Fibroblast of lung (primary cell): ENCODE data around the gene PDIA2. TPM values are rescaled to one million over a fixed set of nuclear protein-coding genes. Genes with fewer than 3 reads are reported as not detected.
"Not testable (repeated sequence)": the region's sequence is repeated elsewhere in the genome, so short reads cannot be mapped to it uniquely, and the experiment has no call there.

Source experiments
- DNase-seq, 2 donors: peaks; one replicate each; pipeline versions ENCODE4 v3.0.0 to v3.0.0-alpha.2; 2010; ENCODE audit warnings: low read depth in 2 of 2
- H2AFZ ChIP-seq: 2 replicates; pipeline ENCODE4 v1.5.1; 2012; ENCODE audit warnings: low read length, control low read depth, inconsistent platforms
- H3K27ac ChIP-seq: 2 replicates; pipeline ENCODE4 v1.5.1; 2011; ENCODE audit warnings: low read length, control low read depth; ENCODE audit not compliant: insufficient read depth
- H3K27me3 ChIP-seq: 2 replicates; pipeline ENCODE4 v1.5.1; 2011; ENCODE audit warnings: mild to moderate bottlenecking, low read length; ENCODE audit not compliant: control insufficient read depth, insufficient read depth
- H3K36me3 ChIP-seq: 2 replicates; pipeline ENCODE4 v1.5.1; 2011; ENCODE audit warnings: low read length; ENCODE audit not compliant: control insufficient read depth, insufficient read depth
- H3K4me1 ChIP-seq: 2 replicates; pipeline ENCODE4 v1.5.1; 2011; ENCODE audit warnings: low read length; ENCODE audit not compliant: control insufficient read depth, insufficient read depth; ENCODE audit errors: extremely low read depth
- H3K4me2 ChIP-seq: 2 replicates; pipeline ENCODE4 v1.5.1; 2011; ENCODE audit warnings: low read length, control low read depth; ENCODE audit not compliant: insufficient read depth; ENCODE audit errors: extremely low read depth
- H3K4me3 ChIP-seq, 4 experiments: fragments of 200-600 bp in 1 of 4; sonication (generic) in 1 of 4; replicated peaks in 1 of 4; 2 replicates each; pipeline ENCODE4 v1.5.1; 2011 to 2016; ENCODE audit warnings: low read length in 4 of 4, low read depth in 3 of 4, mild to moderate bottlenecking in 3 of 4, control low read depth in 2 of 4, inconsistent platforms in 1 of 4, mixed read lengths in 1 of 4; ENCODE audit not compliant: insufficient read depth in 1 of 4; ENCODE audit errors: control extremely low read depth in 1 of 4
- H3K79me2 ChIP-seq: 2 replicates; pipeline ENCODE4 v1.5.1; 2012; ENCODE audit warnings: mild to moderate bottlenecking, low read length, inconsistent platforms; ENCODE audit not compliant: control insufficient read depth, insufficient read depth
- H3K9ac ChIP-seq: 2 replicates; pipeline ENCODE4 v1.5.1; 2011; ENCODE audit warnings: mild to moderate bottlenecking, low read length, control low read depth; ENCODE audit not compliant: insufficient read depth
- H3K9me3 ChIP-seq: 2 replicates; pipeline ENCODE4 v1.5.1; 2012; ENCODE audit warnings: low read depth, low read length; ENCODE audit not compliant: control insufficient read depth, insufficient read depth
- H4K20me1 ChIP-seq: 2 replicates; pipeline ENCODE4 v1.5.1; 2011; ENCODE audit warnings: low read length; ENCODE audit not compliant: control insufficient read depth, insufficient read depth; ENCODE audit errors: extremely low read depth
- CTCF ChIP-seq, 2 donors: IDR thresholded peaks in 1 of 2; conservative IDR thresholded peaks in 1 of 2; 1 replicate in 1 of 2; 2 replicates in 1 of 2; pipeline ENCODE4 v1.5.1; 2011 to 2012; ENCODE audit warnings: low read length in 2 of 2, control low read depth in 1 of 2, inconsistent platforms in 1 of 2, low read depth in 1 of 2, mild to moderate bottlenecking in 1 of 2
- EZH2 ChIP-seq: IDR thresholded peaks from 2 replicates; pipeline ENCODE4 v1.5.1; 2012; ENCODE audit warnings: low read length, control low read depth, mild to moderate bottlenecking; ENCODE audit errors: missing control alignments
- polyA plus RNA-seq, 2 donors: library from polyadenylated mRNA; depleted of rRNA in 1 of 2; stranded (reverse) in 1 of 2; unstranded in 1 of 2; fragments of >200 nt; gene quantifications; 2 replicates each; pipeline ENCODE4 v1.2.1, GENCODE V29; 2011 to 2012; ENCODE audit warnings: missing spikeins in 1 of 2
- total RNA-seq: library from RNA; depleted of rRNA; stranded (reverse); fragments of >200 nt; gene quantifications from 2 replicates; pipeline ENCODE4 v1.2.1, GENCODE V29; 2014

The PDIA2 gene
- total and polyA plus RNA-seq, 2 donors (not counting 1 experiment from before 2014, with no cell fraction given), result 0.06 to 0.33 TPM

DNA sequence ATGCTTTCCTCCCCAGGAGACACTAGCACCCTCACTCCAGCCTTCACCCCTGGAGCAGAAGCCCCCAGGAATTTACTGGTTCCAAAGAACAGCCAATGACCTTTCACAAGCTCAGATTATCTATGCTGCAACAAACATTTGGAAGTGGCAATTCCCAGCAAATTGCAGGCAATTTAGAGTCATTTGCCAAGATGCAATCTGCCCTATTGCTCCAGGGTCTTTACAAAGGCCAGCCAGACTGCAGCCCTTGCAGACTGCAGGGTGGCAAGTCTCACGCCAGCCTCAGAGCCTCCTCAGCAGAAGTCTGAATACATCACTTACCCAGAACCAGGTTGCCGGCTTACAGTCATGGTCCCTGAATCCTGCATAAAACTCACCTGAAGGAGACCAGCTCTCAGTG is 47.8 kb downstream of the PDIA2 start:
- Histone ChIP-seq H4K20me1 (no peaks in the 10 kb centered on the region), H3K4me2 (peak overlapping the region; percentile 85), H3K27me3 (no peaks in the 10 kb centered on the region), H3K27ac (peak overlapping the region; percentile 84), H3K9me3 (no peaks in the 10 kb centered on the region), H3K4me1 (peaks cover 19% of the 10 kb centered on the region), H2AFZ (no peak overlapping the region), H3K79me2 (peaks cover 30% of the 10 kb centered on the region), H3K4me3 (peak overlapping the region in 2 of 4 experiments; percentile 15 to 34), H3K9ac (no peak overlapping the region), H3K36me3 (no peaks in the 10 kb centered on the region)
- no peak for TF ChIP-seq CTCF (conservative IDR thresholded peaks at IDR 0.05 in 1 of 2, IDR thresholded peaks at IDR 0.05 in 1 of 2; ENCODE audit: low read depth in 1 of 2, low read length in 2 of 2)
- no peak for TF ChIP-seq EZH2
- peak in 1 of 2 donors; percentile 6 for DNase-seq

DNA sequence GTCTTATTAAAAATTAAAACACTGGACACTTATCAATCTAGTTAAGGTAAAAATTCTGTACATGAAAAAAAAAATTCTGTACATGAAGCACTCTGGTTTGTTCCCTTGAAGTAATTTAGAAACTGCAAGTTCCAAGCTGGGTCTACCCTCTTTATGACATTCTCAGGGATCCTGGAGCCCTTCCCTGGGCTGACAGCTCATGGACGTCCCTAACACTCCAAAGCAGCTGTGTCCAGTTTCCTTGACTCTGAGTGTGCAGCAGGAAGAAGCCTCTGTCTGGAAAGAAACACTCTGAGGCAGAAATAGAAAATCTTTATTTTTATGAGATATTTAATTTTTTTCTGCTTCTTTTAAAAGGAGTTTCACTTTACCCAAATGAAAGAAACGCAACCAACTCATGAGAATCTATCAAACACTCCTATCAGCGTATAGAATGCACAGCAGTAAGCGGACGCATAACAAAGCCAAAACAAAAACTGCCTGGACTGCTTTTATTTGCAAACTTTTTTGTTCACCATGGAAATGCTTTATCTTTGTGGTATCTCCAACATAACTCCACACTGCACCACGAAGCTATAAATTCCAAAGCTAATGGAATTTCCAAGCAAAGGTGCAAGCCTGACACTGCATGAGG is 48.3 kb downstream of the PDIA2 start:
- H3K9me3 ChIP-seq, H4K20me1 ChIP-seq, H3K36me3 ChIP-seq, H3K27me3 ChIP-seq, H2AFZ ChIP-seq: not testable (repeated sequence)
- Histone ChIP-seq H3K4me2 (peak overlapping the region; percentile 85), H3K4me1 (peaks cover 19% of the 10 kb centered on the region), H3K79me2 (peaks cover 33% of the 10 kb centered on the region), H3K27ac (peak overlapping the region; percentile 84), H3K9ac (peak overlapping the region; percentile 30), H3K4me3 (peak overlapping the region in 3 of 4 experiments; percentile 15 to 34 (median 31))
- peak; percentile 35 to 73 for DNase-seq

DNA sequence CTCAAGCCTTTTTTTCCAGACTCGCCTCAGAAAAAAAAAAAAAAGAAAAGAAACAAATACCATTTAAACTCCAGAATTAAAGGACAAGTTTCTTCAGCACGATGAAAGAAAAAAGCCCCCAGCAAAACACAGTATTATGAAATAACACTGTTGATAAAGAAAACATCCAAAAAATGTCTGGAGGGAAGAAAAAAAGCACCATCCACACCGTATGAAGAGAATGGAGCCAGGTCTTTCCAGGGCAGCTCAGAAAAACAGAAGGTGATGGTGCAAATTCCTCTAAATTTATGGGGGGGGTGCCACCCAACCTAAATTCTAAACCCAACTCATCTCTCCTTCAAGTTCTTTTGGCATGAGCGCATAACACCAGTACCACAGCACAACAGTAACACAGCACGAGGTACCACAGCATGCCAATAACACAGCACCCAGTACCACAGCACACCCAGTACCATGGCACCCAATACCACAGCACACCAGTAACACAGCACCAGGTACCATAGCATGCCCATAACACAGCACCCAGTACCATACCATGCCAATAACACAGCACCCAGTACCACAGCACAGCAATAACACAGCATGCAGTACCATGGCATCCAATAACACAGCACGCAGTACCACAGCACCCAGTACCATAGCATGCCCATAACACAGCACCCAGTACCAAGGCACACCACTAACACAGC is 50.6 kb downstream of the PDIA2 start:
- Histone ChIP-seq H3K4me2 (no peak overlapping the region), H3K27ac (no peak overlapping the region), H3K4me3 (no peak overlapping the region), H3K36me3 (no peaks in the 10 kb centered on the region), H3K9me3 (no peaks in the 10 kb centered on the region), H4K20me1 (no peaks in the 10 kb centered on the region), H2AFZ (no peak overlapping the region), H3K79me2 (peaks cover 41% of the 10 kb centered on the region), H3K27me3 (no peaks in the 10 kb centered on the region), H3K9ac (no peak overlapping the region), H3K4me1 (peaks cover 9% of the 10 kb centered on the region)
- no peak for DNase-seq
- TF ChIP-seq CTCF (conservative IDR thresholded peaks at IDR 0.05 in 1 of 2, IDR thresholded peaks at IDR 0.05 in 1 of 2; ENCODE audit: low read depth in 1 of 2, low read length in 2 of 2) (no peak), EZH2 (no peak)

- peaks cover 38% of the 10 kb centered on the region for H3K79me2 ChIP-seq
- not testable (repeated sequence) for H3K9me3 ChIP-seq, H3K4me2 ChIP-seq, H3K9ac ChIP-seq, DNase-seq, H3K4me1 ChIP-seq, H3K27me3 ChIP-seq, H3K4me3 ChIP-seq, H3K36me3 ChIP-seq, H4K20me1 ChIP-seq, H2AFZ ChIP-seq, H3K27ac ChIP-seq
These were observed 51.3 kb downstream of the PDIA2 start for GRCh38 chr16:334164-334832.

DNA sequence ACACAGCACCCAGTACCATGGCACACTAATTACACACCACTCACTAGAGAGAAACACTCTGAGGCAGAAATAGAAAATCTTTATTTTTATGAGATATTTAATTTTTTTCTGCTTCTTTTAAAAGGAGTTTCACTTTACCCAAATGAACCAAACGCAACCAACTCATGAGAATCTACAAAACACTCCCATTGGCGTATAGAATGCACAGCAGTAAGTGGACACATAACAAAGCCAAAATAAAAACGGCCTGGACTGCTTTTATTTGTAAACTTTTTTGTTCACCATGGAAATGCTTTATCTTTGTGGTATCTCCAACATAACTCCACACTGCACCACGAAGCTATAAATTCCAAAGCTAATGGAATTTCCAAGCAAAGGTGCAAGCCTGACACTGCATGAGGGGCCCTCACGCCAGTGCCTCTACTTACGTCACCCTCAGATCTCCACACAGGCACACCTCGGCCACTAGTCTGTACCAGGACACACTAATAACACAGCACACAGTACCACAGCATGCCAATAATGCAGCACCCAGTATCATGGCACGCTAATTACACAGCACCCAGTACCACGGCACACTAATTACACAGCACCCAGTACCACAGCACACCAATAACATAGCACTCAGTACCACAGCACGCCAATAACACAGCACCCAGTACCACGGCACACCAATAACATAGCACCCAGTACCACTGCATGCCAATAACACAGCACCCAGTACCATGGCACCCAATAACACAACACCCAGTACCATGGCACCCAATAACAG is 52.1 kb downstream of the PDIA2 start:
- H3K4me2 ChIP-seq, H3K36me3 ChIP-seq, H3K4me3 ChIP-seq, H3K27me3 ChIP-seq, H3K9ac ChIP-seq, H3K9me3 ChIP-seq, H2AFZ ChIP-seq, H3K27ac ChIP-seq, H4K20me1 ChIP-seq, H3K4me1 ChIP-seq: not testable (repeated sequence)
- peaks cover 38% of the 10 kb centered on the region for H3K79me2 ChIP-seq
- peak in 1 of 2 donors; percentile 20 for DNase-seq
